HG02642 (cell line): Measurements from ENCODE around the gene ORAI3.

ENCODE experiments used
- ATAC-seq: cut with Tn5 transposase; IDR thresholded peaks from one replicate; pipeline ENCODE4 v1.9.1; 2021; ENCODE audit warnings: mild to moderate bottlenecking; ENCODE audit not compliant: unreplicated experiment, poor library complexity

The ORAI3 gene

GRCh38 chr16:30946671-30947540, 2.0 kb upstream of the ORAI3 start:
- no peak for ATAC-seq

GRCh38 chr16:30947541-30947858, 1.4 kb upstream of the ORAI3 start:
- ATAC-seq = no peak

DNA sequence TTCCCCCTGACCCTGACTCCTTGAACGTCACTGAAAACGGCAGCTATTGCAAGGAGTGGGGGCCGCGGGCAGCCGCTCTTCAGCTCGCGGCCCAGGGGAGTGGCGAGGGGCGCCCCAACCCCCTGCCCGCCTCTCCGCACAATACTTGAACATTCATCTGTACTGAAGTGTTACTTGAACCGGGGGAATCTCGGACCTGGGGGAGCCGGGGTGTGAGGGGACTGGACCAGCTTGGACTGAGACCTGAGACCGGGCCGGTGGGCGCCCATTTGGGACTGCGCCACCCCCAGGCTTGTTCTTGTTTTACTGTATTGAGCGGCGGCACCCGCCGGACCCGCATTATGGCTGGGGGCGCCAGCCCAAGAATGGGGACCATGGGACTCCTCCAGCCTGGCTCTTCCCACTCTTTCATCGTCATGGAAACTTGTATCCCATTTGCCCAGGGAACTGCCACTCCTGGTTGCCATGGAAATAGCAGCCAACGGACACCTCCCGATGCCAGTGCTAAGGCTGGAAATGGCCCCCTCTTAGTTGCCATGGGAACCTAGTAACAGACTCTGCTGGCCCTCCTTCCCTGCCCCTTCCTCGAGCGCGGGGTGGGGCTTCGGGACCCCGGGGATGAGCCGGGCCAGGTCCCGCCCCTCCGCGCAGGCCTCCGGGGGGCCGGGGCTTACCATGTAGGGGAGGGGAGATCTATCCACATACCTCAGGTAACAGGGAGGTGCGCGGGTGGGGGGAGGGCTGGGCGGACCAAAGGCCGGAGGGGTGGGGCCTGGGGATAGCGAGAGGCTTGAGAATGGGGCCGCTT, 805 bp upstream of the ORAI3 start:
- no peak for ATAC-seq

DNA sequence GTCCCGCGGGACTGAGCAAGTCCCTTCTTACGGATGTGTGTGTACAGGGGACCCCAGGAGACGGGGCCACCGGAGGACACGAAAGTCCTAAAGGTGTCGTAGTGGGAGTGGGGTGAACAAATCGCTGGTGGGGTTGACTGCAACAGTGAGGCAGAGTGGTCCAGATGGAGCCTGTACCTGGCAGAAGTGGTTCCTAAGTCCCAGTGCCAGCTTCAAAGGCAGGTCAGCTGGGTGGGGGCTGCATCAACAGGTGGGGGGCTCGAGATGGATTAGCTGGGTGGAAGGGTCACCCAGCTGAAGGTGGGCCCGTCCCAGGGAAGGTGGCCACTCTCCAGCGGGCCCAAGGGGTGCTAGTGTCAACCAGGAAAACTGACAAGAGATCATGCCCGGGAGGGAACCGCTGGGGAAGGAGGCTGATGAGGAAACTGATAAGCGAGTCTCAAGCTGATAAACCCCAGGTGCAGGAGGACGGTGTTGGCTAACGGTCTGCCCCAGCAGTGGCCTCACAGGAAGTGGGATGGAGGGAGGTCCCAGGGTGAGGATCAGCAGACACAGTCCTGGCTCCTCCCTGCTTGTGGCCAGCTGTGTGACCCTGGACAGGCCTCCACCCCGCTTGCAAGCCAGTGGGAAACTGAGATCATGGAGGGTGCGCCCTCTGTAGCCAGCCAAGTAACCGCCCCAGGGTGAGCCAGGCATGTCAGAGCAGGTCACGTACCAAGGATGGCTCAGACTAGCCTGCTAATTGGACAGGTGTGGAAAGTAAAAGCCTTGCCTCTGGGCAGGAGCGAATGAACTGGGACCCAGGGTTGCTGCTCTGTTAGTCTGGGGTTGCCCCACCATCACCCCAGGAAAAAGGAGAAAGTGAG, 1.0 kb downstream of the ORAI3 start:
- ATAC-seq = peak; percentile 44

DNA sequence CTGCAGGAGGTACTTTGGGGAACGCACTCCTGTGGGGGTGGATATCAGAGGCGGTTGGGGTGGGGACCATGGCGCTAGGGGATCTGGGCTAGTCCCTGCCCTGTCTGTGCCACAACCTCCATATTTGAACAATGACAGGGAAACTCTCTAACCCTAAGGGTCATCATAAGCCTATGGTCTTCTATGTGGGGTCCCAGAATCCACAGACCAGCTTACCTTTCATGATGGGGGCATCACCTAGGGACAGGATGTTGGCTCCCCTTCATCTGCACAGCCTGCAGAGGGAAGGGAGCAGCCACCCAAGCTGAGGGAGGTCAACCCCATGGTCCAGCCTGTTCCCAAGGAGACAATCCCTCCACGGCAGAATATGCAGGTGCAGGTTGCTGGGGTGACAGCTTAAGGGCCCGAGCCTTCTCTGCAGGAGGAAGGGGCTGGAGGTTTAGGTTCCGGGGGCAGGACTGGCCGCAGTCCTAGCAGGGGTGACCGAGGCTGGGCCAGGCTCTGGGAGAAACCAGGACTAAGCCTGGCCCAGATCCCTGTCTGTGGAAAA, 1.7 kb downstream of the ORAI3 start:
- ATAC-seq = no peak

- ATAC-seq = no peak
Observed at GRCh38 chr16:30951193-30951592, 2.3 kb downstream of the ORAI3 start.

DNA sequence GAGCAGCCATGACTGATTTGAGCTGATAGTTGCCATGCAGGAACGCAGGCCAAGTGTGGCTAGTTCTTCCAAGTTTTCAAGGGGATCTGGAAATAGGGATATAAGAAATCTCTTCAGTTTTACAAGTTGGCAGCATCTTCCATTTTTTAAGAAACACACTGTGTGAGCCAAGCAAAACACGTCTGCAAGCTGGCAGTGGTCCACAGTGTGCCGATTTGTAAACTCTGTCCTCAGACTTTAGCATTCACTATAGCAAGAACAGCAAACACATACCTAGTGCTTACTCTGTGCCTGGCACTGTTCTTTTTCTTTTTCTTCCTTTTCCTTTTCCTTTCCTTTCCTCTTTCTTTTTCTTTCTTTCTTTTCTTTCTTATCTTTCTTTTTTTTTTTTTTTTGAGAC, 2.9 kb downstream of the ORAI3 start:
- no peak for ATAC-seq

- no peak for ATAC-seq
Observed at GRCh38 chr16:30953111-30953510, 4.2 kb downstream of the ORAI3 start.

GRCh38 chr16:30953511-30954124, 4.8 kb downstream of the ORAI3 start:
- no peak for ATAC-seq

GRCh38 chr16:30954993-30955392, 6.1 kb downstream of the ORAI3 start:
- no peak for ATAC-seq

DNA sequence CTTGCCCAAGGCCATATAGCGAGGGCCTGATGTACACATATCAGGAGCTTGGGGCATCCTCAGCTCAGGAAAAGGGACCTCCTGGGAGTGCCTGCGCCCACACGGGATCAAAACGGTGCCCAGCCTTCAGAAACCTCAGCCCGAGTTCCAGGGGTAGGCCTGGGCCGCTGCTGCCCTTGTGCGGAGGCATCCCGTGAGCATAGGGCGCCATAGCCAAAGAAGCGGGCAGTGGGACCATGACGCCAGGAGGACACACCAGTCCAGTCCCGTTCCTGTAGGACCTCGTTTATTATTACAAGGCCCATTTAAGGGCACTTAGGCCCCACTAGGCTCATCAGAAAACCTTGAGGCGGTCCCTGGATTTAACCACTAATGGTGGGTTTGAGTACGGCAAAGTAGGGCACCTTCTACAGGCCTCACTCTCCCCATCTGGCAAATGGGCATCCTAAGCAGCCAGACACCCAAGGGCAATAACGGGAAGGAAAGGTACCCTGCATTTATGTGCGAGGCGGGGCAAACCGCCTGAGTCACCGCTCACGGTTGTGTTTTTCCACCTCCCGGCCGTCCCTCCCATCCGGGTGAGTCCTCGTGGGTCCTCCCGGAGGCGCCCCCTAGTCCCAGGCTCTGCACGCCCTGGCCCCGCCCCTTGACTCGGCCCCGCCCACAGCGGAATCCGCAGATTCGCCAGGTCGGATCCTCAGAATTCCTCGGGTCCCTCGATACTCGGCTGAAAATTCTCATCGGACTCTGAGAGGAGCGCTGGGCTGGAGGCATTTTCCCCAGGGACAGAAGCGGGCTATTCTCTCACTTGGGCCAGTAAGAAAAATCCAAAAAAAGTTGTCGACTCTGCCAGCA, 8.0 kb downstream of the ORAI3 start:
- ATAC-seq = peak; percentile 44

GRCh38 chr16:30957456-30958174, 8.7 kb downstream of the ORAI3 start, which contains the start of gene SETD1A:
Gene SETD1A (plus strand): TSS chr16:30957754. CDS start chr16:30958732, 978 bp downstream.
- ATAC-seq = peak; percentile 74

GRCh38 chr16:30958175-30959079, 9.6 kb downstream of the ORAI3 start:
- ATAC-seq = peak; percentile 35

GRCh38 chr16:30961384-30961783, 12.5 kb downstream of the ORAI3 start:
- no peak for ATAC-seq

- ATAC-seq = no peak
Observed at GRCh38 chr16:30963925-30964511, 15.2 kb downstream of the ORAI3 start.

DNA sequence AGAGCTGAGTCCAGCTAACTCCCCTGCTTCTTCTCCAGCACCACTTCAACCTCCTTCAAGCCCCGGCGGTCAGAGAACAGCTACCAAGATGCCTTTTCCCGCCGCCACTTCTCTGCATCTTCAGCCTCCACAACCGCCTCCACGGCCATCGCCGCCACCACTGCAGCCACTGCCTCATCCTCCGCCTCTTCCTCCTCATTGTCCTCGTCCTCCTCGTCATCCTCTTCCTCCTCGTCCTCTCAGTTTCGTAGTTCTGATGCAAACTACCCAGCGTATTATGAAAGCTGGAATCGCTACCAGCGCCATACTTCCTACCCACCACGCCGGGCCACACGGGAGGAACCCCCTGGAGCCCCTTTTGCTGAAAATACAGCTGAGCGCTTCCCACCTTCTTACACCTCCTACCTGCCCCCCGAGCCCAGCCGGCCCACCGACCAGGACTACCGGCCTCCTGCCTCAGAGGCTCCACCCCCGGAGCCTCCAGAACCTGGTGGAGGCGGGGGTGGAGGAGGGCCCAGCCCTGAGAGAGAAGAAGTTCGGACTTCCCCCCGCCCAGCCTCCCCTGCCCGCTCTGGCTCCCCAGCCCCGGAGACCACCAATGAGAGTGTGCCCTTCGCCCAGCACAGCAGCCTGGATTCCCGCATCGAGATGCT, 15.8 kb downstream of the ORAI3 start:
- ATAC-seq = no peak
